Measurements from ENCODE around the gene NEK7.
"Not testable (repeated sequence)": the region's sequence is repeated elsewhere in the genome, so short reads cannot be mapped to it uniquely, and the experiment has no call there.

Gene NEK7

DNA sequence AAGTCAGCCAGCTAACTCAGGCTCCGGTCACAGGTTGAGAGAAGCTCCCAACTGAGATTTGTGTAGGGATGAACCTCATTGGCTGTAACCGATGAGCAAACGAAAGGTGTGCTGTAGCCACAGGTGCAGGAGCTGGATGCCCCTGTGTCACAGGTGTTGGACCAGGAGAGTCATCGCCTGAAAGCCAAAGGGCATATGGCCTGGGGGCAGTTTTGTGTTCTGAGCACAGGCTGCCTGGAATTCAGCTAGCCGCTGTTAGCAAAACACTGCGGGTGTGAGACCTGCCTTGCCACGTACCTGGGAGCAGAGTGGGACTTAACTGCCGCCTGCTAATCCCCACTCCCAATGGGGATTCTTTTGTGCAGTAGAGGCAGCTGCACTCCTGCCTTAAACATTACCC lies 55.3 kb downstream of the NEK7 start:
- no peak for DNase-seq

DNA sequence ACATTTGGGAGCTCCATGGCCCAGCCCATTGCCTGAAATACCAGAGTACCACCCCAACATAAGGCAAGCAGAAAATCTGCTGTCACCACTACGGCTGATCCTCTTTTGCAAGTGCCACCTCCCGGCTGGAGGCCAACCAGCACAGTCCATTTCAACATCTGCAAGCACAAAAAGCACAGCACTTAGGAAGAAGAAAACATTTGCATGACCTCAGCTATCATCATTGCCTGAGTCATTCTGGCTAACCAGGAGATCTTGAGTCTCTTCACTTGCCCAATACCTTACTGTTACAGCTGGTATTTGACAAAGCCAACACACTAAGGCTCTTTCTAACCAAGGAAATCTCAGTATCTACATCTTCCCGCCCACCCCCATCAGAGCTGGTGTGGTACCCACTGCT lies 55.9 kb downstream of the NEK7 start:
- no peak for DNase-seq

GRCh38 chr1:198214924-198215323 lies 58.1 kb downstream of the NEK7 start:
- DNase-seq, result no peak

GRCh38 chr1:198220428-198220827 lies 63.6 kb downstream of the NEK7 start:
- DNase-seq, result peak; percentile 40

DNA sequence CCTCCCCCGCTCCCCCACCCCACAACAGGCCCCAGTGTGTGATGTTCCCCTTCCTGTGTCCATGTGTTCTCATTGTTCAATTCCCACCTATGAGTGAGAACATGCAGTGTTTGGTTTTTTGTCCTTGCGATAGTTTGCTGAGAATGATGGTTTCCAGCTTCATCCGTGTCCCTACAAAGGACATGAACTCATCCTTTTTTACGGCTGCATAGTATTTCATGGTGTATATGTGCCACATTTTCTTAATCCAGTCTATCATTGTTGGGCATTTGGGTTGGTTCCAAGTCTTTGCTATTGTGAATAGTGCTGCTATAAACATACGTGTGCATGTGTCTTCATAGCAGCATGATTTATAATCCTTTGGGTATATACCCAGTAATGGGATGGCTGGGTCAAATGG lies 70.2 kb downstream of the NEK7 start:
- DNase-seq, result not testable (repeated sequence)

DNA sequence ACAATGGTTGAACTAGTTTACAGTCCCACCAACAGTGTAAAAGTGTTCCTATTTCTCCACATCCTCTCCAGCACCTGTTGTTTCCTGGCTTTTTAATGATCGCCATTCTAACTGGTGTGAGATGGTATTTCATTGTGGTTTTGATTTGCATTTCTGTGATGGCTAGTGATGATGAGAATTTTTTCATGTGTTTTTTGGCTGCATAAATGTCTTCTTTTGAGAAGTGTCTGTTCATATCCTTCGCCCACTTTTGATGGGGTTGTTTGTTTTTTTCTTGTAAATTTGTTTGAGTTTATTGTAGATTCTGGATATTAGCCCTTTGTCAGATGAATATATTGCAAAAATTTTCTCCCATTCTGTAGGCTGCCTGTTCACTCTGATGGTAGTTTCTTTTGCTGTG lies 70.7 kb downstream of the NEK7 start:
- not testable (repeated sequence) for DNase-seq

DNA sequence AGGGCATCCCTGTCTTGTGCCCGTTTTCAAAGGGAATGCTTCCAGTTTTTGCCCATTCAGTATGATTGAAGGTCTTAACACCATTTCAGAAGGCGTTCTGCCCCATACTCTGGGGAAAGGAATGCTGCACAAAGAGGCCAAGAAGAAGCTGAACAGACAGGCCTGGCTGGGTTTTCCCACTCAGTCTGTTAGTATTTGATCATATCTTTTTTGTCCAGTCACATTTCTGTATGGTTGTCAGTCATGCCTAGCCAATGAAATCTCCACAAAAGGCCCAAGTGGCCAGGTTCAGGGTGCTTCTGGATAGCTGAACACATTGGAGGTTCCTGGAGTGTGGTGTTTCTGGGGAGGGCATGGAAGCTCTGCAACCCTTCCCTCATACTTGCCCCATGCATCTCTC lies 72.1 kb downstream of the NEK7 start:
- no peak for DNase-seq

- DNase-seq, result no peak
Observed at GRCh38 chr1:198231779-198232178, 75.0 kb downstream of the NEK7 start.

DNA sequence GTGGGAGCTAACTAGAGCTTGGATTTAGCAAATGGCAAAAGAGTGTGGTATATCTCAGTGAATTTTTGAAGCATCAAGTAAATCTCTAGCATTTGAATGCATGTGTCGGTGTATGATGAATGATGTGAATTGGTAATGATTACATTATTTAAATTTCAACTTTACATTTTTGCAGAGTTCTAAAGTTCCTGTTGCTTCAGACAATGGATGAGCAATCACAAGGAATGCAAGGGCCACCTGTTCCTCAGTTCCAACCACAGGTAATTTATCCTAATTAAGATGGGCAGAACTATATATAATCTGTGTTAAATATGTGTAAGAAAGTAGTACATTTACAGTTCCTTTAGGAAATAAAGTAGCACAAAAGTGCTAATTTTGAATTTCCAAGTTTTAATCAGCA lies 75.6 kb downstream of the NEK7 start:
- DNase-seq, result no peak

- no peak for DNase-seq
Observed at GRCh38 chr1:198232940-198233675, 76.3 kb downstream of the NEK7 start.

DNA sequence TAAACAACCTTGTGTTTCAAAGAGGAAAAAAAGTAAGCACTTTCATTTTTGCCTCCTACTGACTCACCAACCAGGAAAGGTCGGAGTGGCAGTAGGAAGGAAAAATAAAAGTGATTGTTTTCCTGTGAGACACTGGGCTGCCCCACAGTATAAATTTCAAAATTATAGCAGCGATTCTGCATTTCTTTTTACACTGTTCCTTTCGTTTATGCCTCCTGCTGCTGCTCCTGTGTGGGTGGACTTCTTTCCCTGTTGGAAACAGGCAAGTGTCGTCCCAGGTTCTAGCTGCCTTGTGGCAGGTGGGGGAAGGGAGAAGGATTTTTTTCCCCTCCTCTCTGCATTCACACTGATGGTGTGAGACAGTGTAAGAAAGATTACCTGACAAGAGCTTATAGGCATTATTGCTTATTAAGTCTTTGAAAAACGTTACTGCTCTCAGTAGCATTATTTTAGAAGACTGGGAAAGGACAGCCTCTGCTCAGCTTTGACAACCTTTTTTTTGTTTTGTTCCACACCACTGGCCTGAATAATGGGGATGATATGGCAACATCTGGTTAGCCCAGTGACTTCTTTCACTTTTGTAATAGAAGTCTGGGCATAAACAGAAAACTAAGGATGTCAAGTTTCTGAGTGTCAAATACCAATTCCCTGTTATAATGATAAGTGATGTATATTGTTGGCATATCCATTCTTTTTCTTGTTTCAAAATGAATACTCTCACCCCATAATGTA lies 77.9 kb downstream of the NEK7 start:
- DNase-seq, result no peak

DNA sequence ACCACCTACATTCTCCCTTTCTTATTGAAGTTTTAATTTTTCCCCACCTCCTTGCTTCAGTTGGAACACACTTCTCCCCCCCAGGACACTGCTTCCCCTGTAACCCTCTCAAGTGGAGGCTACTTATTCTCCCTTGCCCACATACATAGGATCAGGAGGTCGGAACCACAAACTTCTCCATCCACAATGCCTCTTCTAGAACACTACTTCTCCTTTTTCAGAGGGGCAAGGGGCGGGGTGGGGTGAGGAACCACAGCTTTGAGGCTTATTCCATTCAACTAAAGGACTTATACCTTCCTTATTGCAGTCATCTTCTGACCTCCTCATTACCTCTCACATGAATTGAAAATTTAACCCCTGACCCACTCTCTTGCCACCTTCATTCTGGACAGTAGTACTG lies 81.3 kb downstream of the NEK7 start:
- no peak for DNase-seq

- DNase-seq, result no peak
Observed at GRCh38 chr1:198241553-198241952, 84.8 kb downstream of the NEK7 start.

GRCh38 chr1:198244772-198245171 lies 88.0 kb downstream of the NEK7 start:
- no peak for DNase-seq

DNA sequence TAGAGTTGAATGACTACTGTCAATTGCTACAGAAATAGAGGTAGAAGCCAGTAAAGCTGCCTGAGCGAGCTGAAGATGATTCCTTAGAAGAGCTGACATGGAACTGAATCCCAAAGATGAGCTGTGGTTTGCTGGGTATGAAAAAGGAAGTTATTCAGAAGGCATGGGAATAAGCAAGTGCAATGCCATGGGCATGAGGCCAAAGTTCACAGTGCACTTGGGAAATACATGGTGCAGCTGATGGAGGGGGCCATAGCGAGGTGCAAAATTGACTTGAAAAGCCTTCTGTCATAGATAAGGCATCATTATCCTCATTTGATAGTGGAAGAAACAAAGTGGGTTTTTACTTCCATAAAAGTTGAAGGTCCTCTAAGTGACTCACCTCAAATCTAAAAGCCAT lies 88.6 kb downstream of the NEK7 start:
- no peak for DNase-seq

- DNase-seq, result no peak
Observed at GRCh38 chr1:198246337-198246736, 89.5 kb downstream of the NEK7 start.

DNA sequence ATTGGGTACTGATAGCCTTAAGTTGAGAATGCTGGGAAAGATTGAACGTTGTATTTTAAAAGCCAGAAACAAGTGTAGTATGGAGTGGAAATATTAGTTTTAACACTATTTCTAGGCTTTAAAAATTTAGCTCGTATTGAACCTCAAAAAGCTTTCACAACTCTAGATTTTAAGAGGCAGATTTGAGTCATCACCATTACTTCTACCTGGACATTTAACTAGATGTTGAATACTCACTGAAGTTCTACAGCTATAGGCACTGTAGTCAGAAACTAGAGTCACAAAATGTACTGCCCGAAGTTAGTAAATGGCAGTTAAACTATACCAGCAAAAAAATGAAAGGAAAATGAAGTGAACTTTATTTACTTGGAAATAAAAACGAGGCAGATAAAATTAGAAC lies 96.5 kb downstream of the NEK7 start:
- DNase-seq, result no peak

DNA sequence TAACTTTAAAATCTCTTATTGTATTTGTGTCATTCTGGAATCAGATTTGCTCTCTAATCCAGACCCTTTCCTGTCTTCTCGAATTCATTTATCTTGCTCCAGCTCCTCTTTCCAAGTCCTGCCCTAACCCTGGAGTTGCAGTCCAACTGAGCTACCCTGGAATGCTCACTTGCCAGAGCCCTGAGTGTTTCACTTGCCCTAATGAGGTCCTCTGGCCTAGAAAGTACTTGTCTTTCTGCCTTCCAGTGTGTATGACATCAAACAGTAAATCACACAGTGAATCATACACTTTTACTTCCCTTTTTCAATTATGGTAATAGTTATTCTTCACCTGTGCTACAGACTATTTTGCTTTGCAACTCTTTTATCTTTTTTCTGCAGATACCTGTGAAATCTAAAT lies 96.9 kb downstream of the NEK7 start:
- no peak for DNase-seq

GRCh38 chr1:198254521-198254920 lies 97.7 kb downstream of the NEK7 start:
- no peak for DNase-seq

DNA sequence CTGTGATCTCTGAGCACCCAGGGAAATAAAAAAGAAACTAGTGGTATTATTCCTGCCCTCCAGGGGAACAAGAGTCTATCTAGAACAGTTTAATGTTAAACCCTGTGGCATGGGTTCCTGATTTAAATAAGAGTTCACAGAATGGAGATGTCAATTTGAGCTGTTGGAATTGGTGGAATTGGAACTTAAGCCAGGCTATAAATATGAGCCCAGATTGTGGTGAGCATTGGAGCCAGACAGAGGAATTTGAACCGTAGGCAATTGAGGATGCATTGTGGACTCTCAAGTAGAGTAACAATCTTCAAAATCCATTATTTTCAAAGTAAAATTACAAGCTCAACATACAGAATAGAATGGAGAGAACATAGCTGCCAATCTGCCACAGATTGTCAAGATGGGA lies 98.2 kb downstream of the NEK7 start:
- no peak for DNase-seq

- no peak for DNase-seq
Observed at GRCh38 chr1:198255784-198256183, 99.0 kb downstream of the NEK7 start.

- no peak for DNase-seq
Observed at GRCh38 chr1:198258491-198258890, 101.7 kb downstream of the NEK7 start.

DNA sequence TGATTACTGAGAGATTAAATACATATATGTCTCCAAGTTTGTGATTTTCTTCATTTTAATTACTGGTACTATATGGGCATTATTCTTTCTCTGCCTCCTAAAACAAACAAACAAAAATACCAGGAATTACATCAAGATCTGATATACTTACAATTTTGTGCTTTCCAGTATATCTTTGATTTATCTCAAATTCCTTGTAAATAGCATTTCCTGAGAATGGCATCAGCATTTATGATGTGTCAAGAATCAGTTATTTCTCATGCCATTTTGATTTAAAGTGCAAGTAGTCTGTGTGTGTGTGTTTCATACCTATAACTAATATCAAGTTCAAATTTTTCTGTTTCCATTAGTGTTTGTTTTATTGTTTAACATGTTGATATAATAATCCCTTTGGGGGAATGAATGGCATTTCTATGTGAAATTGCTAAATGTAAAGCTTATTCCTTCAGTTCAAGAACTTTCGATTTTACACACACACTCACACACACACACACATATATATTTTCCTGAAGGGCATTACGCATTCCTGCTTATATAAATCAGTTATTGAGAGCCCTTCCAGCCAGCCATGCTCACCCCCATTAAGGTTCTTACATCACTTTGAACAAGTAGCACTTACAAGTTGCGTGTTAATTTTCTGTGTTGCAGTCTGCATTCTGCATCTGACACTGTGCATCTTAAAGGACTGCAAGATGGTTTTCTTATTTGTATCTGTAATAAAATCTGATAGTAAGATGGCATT lies 102.7 kb downstream of the NEK7 start:
- DNase-seq, result no peak

GRCh38 chr1:198261886-198262285 lies 105.1 kb downstream of the NEK7 start:
- no peak for DNase-seq

All from NCI-H1092 treated with DMSO at 0.1 percent for 48 hours (cell line).